SK-N-SH (cell line): Measurements from ENCODE around the gene SH3PXD2A. TPM values are rescaled to one million over a fixed set of nuclear protein-coding genes. Genes with fewer than 3 reads are reported as not detected.
"Not testable (repeated sequence)": the region's sequence is repeated elsewhere in the genome, so short reads cannot be mapped to it uniquely, and the experiment has no call there.

Experiments
- CTCF ChIA-PET: fragments of 300-600, 350-600 bp; formaldehyde crosslinking; extraction: SDS; loops from one replicate; lab custom pipeline; 2021; lab: Yijun Ruan, JAX
- POLR2A ChIA-PET: fragments of 350-600 bp; sonication (Branson Sonifier 250); formaldehyde crosslinking; extraction: SDS; loops from one replicate; lab custom pipeline; 2020; ENCODE audit warnings: antibody characterized with exemption, inconsistent platforms; lab: Yijun Ruan, JAX
- DNase-seq: peaks from one replicate; pipeline ENCODE4 v3.0.0; 2012
- H2AFZ ChIP-seq: fragments of 200-600 bp; sonication (generic); 2 replicates; pipeline ENCODE4 v1.8.1; 2016; ENCODE audit warnings: antibody characterized with exemption, mild to moderate bottlenecking, low read depth
- H3F3A ChIP-seq: fragments of 200-600 bp; sonication (generic); replicated peaks from 2 replicates; pipeline ENCODE3; 2016; ENCODE audit warnings: antibody characterized with exemption, mild to moderate bottlenecking; ENCODE audit not compliant: insufficient read depth
- H3K27ac ChIP-seq, 2 experiments: fragments of 200-500 bp in 1 of 2; fragments of 200-600 bp in 1 of 2; sonication (Bioruptor generic) in 1 of 2; sonication (generic), shearing (Covaris generic) in 1 of 2; 2 replicates each; pipeline versions ENCODE4 v1.5.1 to v1.6.1; 2014 to 2016; ENCODE audit warnings: low read depth in 2 of 2, inconsistent platforms in 1 of 2, low read length in 1 of 2, mild to moderate bottlenecking in 1 of 2, mixed read lengths in 1 of 2
- H3K27me3 ChIP-seq: fragments of 200-600 bp; sonication (generic), shearing (Covaris generic); 2 replicates; pipeline ENCODE4 v1.6.1; 2016; ENCODE audit warnings: mixed run types; ENCODE audit not compliant: insufficient read depth
- H3K36me3 ChIP-seq, 2 experiments: fragments of 200-500 bp in 1 of 2; fragments of 200-600 bp in 1 of 2; sonication (Bioruptor generic) in 1 of 2; sonication (generic) in 1 of 2; replicated peaks in 1 of 2; 2 replicates each; pipeline versions ENCODE3 to v1.5.1; 2014 to 2016; ENCODE audit warnings: low read length in 1 of 2, mild to moderate bottlenecking in 1 of 2; ENCODE audit not compliant: insufficient read depth in 2 of 2, control insufficient read depth in 1 of 2
- H3K4me1 ChIP-seq, 2 experiments: fragments of 200-500 bp in 1 of 2; fragments of 200-600 bp in 1 of 2; sonication (Bioruptor generic) in 1 of 2; sonication (generic), shearing (Covaris generic) in 1 of 2; 2 replicates each; pipeline versions ENCODE4 v1.5.1 to v1.6.1; 2014 to 2016; ENCODE audit warnings: low read depth in 1 of 2, low read length in 1 of 2, mixed run types in 1 of 2; ENCODE audit not compliant: insufficient read depth in 2 of 2, control insufficient read depth in 1 of 2
- H3K4me2 ChIP-seq: fragments of 200-600 bp; sonication (generic), shearing (Covaris generic); 2 replicates; pipeline ENCODE4 v1.6.1; 2017; ENCODE audit warnings: mixed run types
- H3K4me3 ChIP-seq, 2 experiments: fragments of 200-500 bp in 1 of 2; fragments of 200-600 bp in 1 of 2; sonication (Bioruptor generic) in 1 of 2; sonication (generic), shearing (Covaris generic) in 1 of 2; 2 replicates each; pipeline versions ENCODE4 v1.5.1 to v1.8.1; 2014 to 2016; ENCODE audit warnings: low read depth in 2 of 2, inconsistent platforms in 1 of 2, low read length in 1 of 2, mild to moderate bottlenecking in 1 of 2, mixed read lengths in 1 of 2, moderate library complexity in 1 of 2
- H3K79me2 ChIP-seq: fragments of 200-600 bp; sonication (generic); 2 replicates; pipeline ENCODE4 v1.8.1; 2017; ENCODE audit warnings: mild to moderate bottlenecking; ENCODE audit not compliant: insufficient read depth
- H3K9ac ChIP-seq: fragments of 200-600 bp; sonication (generic); 2 replicates; pipeline ENCODE4 v1.6.1; 2017; ENCODE audit warnings: mixed run types
- H3K9me2 ChIP-seq: fragments of 200-600 bp; sonication (generic); 2 replicates; pipeline ENCODE4 v1.6.1; 2017; ENCODE audit warnings: mixed run types
- H3K9me3 ChIP-seq: fragments of 200-600 bp; sonication (generic); 2 replicates; pipeline ENCODE4 v1.6.1; 2017; ENCODE audit warnings: mixed run types, mild to moderate bottlenecking, moderate library complexity
- H4K20me1 ChIP-seq: fragments of 200-600 bp; sonication (generic); 2 replicates; pipeline ENCODE4 v1.6.1; 2017; ENCODE audit warnings: mild to moderate bottlenecking, mixed run types; ENCODE audit not compliant: insufficient read depth
- CHD2 ChIP-seq: fragments of 150-350 bp; IDR thresholded peaks from 2 replicates; pipeline ENCODE4 v1.6.1; 2018; ENCODE audit warnings: low read length; ENCODE audit not compliant: partially characterized antibody
- ELF1 ChIP-seq: IDR thresholded peaks from 2 replicates; pipeline ENCODE4 v1.4.0; 2012
- EP300 ChIP-seq, 2 experiments: IDR thresholded peaks; 2 replicates each; pipeline versions ENCODE4 v1.4.0 to v1.6.1; 2012; ENCODE audit warnings: borderline replicate concordance in 1 of 2, low read depth in 1 of 2, low read length in 1 of 2
- FOXJ3 ChIP-seq: sonication (generic); formaldehyde crosslinking; IDR thresholded peaks from 2 replicates; pipeline ENCODE4 v1.5.1; 2020; ENCODE audit warnings: mild to moderate bottlenecking, missing genetic modification reagents
- GATA2 ChIP-seq: sonication (generic); formaldehyde crosslinking; IDR thresholded peaks from 2 replicates; pipeline ENCODE4 v1.5.0; 2020; ENCODE audit warnings: mild to moderate bottlenecking, missing genetic modification reagents
- JUND ChIP-seq: IDR thresholded peaks from 2 replicates; pipeline ENCODE4 v1.4.0; 2012
- MEF2A ChIP-seq: IDR thresholded peaks from 2 replicates; pipeline ENCODE4 v1.4.0; 2012; ENCODE audit warnings: low read depth, borderline replicate concordance
- MXI1 ChIP-seq: IDR thresholded peaks from 2 replicates; pipeline ENCODE4 v1.6.1; 2012; ENCODE audit warnings: mild to moderate bottlenecking, low read depth, low read length, improper control_type of control experiment
- NRF1 ChIP-seq: IDR thresholded peaks from 2 replicates; pipeline ENCODE4 v1.6.1; 2012; ENCODE audit warnings: low read depth, mild to moderate bottlenecking, low read length
- POLR2AphosphoS5 ChIP-seq: IDR thresholded peaks from 2 replicates; pipeline ENCODE4 v1.6.1; 2012; ENCODE audit warnings: low read depth, low read length
- RXRA ChIP-seq: IDR thresholded peaks from 2 replicates; pipeline ENCODE4 v1.4.0; 2012; ENCODE audit warnings: low read depth, mild to moderate bottlenecking, borderline replicate concordance
- SIN3A ChIP-seq: IDR thresholded peaks from 2 replicates; pipeline ENCODE4 v1.6.1; 2012; ENCODE audit warnings: low read depth, mild to moderate bottlenecking, low read length, moderate library complexity, borderline replicate concordance
- SMC3 ChIP-seq: IDR thresholded peaks from 2 replicates; pipeline ENCODE4 v1.6.1; 2012; ENCODE audit warnings: low read depth, low read length, improper control_type of control experiment
- YY1 ChIP-seq: IDR thresholded peaks from 2 replicates; pipeline ENCODE4 v1.4.0; 2012; ENCODE audit warnings: low read depth, mild to moderate bottlenecking
- WGBS: methylation state at CpG from one replicate; pipeline ENCODE4 v1.1.6; 2017; ENCODE audit warnings: low lambda C conversion rate; 5-methylcytosine and 5-hydroxymethylcytosine counted together
- polyA plus RNA-seq, 3 experiments: library from polyadenylated mRNA; depleted of rRNA; stranded (reverse); fragments of >200 nt; gene quantifications; 2 replicates each; pipeline ENCODE4 v1.2.3, GENCODE V29; 2012
- TF ChIP-seq, protein P1 (sequence below): fragments of 200-600 bp; sonication (generic); IDR thresholded peaks from 2 replicates; pipeline ENCODE4 v1.6.1; 2017; ENCODE audit warnings: antibody characterized with exemption, mild to moderate bottlenecking, moderate library complexity
- TF ChIP-seq, protein P2 (sequence below): fragments of 150-350 bp; IDR thresholded peaks from 2 replicates; pipeline ENCODE4 v1.6.1; 2017; ENCODE audit warnings: antibody characterized with exemption, low read length, low read depth, borderline replicate concordance
- TF ChIP-seq, protein P3 (sequence below): IDR thresholded peaks from 2 replicates; pipeline ENCODE4 v1.6.1; 2012; ENCODE audit warnings: mild to moderate bottlenecking, low read depth, low read length, moderate library complexity
- TF ChIP-seq, protein P4 (sequence below): IDR thresholded peaks from 2 replicates; pipeline ENCODE4; 2012
- TF ChIP-seq, protein P5 (sequence below): IDR thresholded peaks from 2 replicates; pipeline ENCODE4 v1.4.0; 2012; ENCODE audit warnings: low read depth, borderline replicate concordance

SH3PXD2A gene
- polyA plus RNA-seq, 1 of the 3 experiments (the other 2 are of a cell fraction), result 2.5 TPM

DNA sequence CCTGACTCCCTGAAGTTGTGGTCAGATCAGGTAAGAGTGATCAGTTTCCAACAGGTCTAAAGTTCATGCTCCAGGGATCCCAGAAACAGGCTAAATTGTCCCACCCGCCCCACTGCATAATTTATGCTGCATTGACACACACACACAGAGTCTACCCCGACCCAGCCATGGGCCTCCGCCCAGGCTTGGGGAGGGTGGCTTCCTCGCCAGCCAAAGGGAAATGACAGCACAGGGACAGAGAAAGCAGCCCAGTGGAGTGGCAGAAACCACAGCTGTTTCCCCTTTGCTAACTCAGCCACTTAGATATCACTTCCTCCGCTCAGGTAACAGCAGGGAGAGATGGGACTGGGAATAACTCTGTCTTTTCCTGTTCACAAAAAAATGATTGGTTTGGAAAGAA, 9.4 kb downstream of the SH3PXD2A start:
- Histone ChIP-seq H2AFZ (no peak overlapping the region), H3K27me3 (no peaks in the 10 kb centered on the region)
- no peak for DNase-seq
- TF ChIP-seq EP300 (IDR thresholded peaks at IDR 0.05; ENCODE audit: borderline replicate concordance in 1 of 2, low read depth in 1 of 2, low read length in 1 of 2) (no peak), MEF2A (no peak), JUND (no peak), SMC3 (no peak), ELF1 (no peak), MXI1 (no peak), NRF1 (no peak), CHD2 (no peak), GATA2 (CRISPR knock-in tag) (no peak), POLR2AphosphoS5 (no peak), FOXJ3 (CRISPR knock-in tag) (no peak), RXRA (no peak), SIN3A (no peak), YY1 (no peak)
- TF ChIP-seq, protein P1, sequence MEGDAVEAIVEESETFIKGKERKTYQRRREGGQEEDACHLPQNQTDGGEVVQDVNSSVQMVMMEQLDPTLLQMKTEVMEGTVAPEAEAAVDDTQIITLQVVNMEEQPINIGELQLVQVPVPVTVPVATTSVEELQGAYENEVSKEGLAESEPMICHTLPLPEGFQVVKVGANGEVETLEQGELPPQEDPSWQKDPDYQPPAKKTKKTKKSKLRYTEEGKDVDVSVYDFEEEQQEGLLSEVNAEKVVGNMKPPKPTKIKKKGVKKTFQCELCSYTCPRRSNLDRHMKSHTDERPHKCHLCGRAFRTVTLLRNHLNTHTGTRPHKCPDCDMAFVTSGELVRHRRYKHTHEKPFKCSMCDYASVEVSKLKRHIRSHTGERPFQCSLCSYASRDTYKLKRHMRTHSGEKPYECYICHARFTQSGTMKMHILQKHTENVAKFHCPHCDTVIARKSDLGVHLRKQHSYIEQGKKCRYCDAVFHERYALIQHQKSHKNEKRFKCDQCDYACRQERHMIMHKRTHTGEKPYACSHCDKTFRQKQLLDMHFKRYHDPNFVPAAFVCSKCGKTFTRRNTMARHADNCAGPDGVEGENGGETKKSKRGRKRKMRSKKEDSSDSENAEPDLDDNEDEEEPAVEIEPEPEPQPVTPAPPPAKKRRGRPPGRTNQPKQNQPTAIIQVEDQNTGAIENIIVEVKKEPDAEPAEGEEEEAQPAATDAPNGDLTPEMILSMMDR, result no peak
- TF ChIP-seq, protein P2, sequence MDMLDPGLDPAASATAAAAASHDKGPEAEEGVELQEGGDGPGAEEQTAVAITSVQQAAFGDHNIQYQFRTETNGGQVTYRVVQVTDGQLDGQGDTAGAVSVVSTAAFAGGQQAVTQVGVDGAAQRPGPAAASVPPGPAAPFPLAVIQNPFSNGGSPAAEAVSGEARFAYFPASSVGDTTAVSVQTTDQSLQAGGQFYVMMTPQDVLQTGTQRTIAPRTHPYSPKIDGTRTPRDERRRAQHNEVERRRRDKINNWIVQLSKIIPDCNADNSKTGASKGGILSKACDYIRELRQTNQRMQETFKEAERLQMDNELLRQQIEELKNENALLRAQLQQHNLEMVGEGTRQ, result no peak
- TF ChIP-seq, protein P3, sequence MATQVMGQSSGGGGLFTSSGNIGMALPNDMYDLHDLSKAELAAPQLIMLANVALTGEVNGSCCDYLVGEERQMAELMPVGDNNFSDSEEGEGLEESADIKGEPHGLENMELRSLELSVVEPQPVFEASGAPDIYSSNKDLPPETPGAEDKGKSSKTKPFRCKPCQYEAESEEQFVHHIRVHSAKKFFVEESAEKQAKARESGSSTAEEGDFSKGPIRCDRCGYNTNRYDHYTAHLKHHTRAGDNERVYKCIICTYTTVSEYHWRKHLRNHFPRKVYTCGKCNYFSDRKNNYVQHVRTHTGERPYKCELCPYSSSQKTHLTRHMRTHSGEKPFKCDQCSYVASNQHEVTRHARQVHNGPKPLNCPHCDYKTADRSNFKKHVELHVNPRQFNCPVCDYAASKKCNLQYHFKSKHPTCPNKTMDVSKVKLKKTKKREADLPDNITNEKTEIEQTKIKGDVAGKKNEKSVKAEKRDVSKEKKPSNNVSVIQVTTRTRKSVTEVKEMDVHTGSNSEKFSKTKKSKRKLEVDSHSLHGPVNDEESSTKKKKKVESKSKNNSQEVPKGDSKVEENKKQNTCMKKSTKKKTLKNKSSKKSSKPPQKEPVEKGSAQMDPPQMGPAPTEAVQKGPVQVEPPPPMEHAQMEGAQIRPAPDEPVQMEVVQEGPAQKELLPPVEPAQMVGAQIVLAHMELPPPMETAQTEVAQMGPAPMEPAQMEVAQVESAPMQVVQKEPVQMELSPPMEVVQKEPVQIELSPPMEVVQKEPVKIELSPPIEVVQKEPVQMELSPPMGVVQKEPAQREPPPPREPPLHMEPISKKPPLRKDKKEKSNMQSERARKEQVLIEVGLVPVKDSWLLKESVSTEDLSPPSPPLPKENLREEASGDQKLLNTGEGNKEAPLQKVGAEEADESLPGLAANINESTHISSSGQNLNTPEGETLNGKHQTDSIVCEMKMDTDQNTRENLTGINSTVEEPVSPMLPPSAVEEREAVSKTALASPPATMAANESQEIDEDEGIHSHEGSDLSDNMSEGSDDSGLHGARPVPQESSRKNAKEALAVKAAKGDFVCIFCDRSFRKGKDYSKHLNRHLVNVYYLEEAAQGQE, result no peak
- TF ChIP-seq, protein P4, sequence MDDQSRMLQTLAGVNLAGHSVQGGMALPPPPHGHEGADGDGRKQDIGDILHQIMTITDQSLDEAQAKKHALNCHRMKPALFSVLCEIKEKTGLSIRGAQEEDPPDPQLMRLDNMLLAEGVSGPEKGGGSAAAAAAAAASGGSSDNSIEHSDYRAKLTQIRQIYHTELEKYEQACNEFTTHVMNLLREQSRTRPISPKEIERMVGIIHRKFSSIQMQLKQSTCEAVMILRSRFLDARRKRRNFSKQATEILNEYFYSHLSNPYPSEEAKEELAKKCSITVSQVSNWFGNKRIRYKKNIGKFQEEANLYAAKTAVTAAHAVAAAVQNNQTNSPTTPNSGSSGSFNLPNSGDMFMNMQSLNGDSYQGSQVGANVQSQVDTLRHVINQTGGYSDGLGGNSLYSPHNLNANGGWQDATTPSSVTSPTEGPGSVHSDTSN, result no peak
- TF ChIP-seq, protein P5, sequence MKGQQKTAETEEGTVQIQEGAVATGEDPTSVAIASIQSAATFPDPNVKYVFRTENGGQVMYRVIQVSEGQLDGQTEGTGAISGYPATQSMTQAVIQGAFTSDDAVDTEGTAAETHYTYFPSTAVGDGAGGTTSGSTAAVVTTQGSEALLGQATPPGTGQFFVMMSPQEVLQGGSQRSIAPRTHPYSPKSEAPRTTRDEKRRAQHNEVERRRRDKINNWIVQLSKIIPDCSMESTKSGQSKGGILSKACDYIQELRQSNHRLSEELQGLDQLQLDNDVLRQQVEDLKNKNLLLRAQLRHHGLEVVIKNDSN, result no peak
- TF ChIP-seq, all 33 proteins: peak for 0
- Histone ChIP-seq H3F3A (peaks cover 31% of the 10 kb centered on the region), H3K79me2 (peaks cover 63% of the 10 kb centered on the region), H3K9me3 (no peaks in the 10 kb centered on the region), H3K4me3 (no peak overlapping the region), H3K9me2 (no peaks in the 10 kb centered on the region), H3K4me2 (no peak overlapping the region), H3K9ac (no peak overlapping the region), H3K27ac (no peak overlapping the region), H4K20me1 (no peaks in the 10 kb centered on the region; the same call in 1 of the 2 replicates), H3K36me3 (no peaks in the 10 kb centered on the region), H3K4me1 (peaks cover 42 to 46% of the 10 kb centered on the region in 2 experiments)
- CTCF ChIA-PET, result interaction anchor here (0.8 to 0.9 kb wide), 2 partner anchors 10 to 133 kb away, joined by 3 read pairs; no protein-coding TSS in a partner anchor
- WGBS, result 89% methylated on average over 1 of the region's 5 CpGs
- POLR2A ChIA-PET, result interaction anchor here (1.9 kb wide), 1 partner anchor 11 kb away, joined by 4 read pairs; no protein-coding TSS in a partner anchor

DNA sequence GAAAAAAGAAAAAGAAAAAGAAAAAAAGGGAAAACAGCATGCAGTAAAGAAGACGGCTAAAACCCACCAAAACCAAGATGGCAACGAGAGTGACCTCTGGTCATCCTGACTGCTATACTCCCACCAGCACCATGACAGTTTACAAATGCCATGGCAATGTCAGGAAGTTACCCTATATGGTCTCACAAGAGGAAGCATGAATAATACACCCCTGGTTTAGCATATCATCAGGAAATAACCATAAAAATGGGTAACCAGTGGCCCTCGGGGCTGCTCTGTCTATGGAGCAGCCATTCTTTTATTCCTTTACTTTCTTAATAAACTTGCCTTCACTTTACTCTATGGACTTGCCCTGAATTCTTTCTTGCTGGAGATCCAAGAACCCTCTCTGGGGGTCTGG, 10.0 kb downstream of the SH3PXD2A start:
- H3K4me2 ChIP-seq, H3K9me3 ChIP-seq, DNase-seq, H3K36me3 ChIP-seq, H3K9me2 ChIP-seq, H4K20me1 ChIP-seq, H3K27me3 ChIP-seq, POLR2A ChIA-PET, H3K9ac ChIP-seq, H3K27ac ChIP-seq, H3K4me3 ChIP-seq, H2AFZ ChIP-seq: not testable (repeated sequence)
- Histone ChIP-seq H3K4me1 (peaks cover 39 to 47% of the 10 kb centered on the region in 2 experiments), H3K79me2 (peaks cover 60% of the 10 kb centered on the region), H3F3A (peaks cover 26% of the 10 kb centered on the region)
- CTCF ChIA-PET, result interaction anchor here (0.9 to 1.2 kb wide), 2 partner anchors 132 to 133 kb away, joined by 3 read pairs; no protein-coding TSS in a partner anchor
- 97% methylated on average over 3 of the region's 3 CpGs for WGBS
